Measurements from ENCODE around the gene EBF3. TPM values are rescaled to one million over a fixed set of nuclear protein-coding genes. Genes with fewer than 3 reads are reported as not detected.

The EBF3 gene
- total and polyA plus RNA-seq, 2 experiments from 2014 or later, result 0.22 to 0.77 TPM

GRCh38 chr10:129993621-129994020 lies 29.5 kb upstream of the EBF3 start:
- no peaks in the 10 kb centered on the region for H4K20me1 ChIP-seq (ENCODE audit: insufficient read depth, poor library complexity, severe bottlenecking)
- H2AFZ ChIP-seq, result no peak overlapping the region
- DNase-seq (ENCODE audit: low spot score), result no peak
- H3K9me2 ChIP-seq (replicated peaks; ENCODE audit: insufficient read depth), result no peaks in the 10 kb centered on the region
- WGBS (ENCODE audit: low lambda C conversion rate, missing lambda C conversion rate), result 89% methylated on average over 1 of the region's 1 CpG
- H3K4me3 ChIP-seq, result no peak overlapping the region
- no peak overlapping the region for H3K27ac ChIP-seq
- H3K27me3 ChIP-seq, result no peaks in the 10 kb centered on the region
- H3K36me3 ChIP-seq (replicated peaks; ENCODE audit: insufficient read depth, low read depth), result no peaks in the 10 kb centered on the region
- TF ChIP-seq EZH2phosphoT487 (IDR thresholded peaks at IDR 0.05; ENCODE audit: low read depth, severe bottlenecking, unreplicated experiment), result no peak
- no peak overlapping the region for H3K4me2 ChIP-seq
- H3K9me3 ChIP-seq (ENCODE audit: low read depth), result no peaks in the 10 kb centered on the region
- no peaks in the 10 kb centered on the region for H3K4me1 ChIP-seq (ENCODE audit: insufficient read depth)
- no peaks in the 10 kb centered on the region for H3K79me2 ChIP-seq

GRCh38 chr10:129992356-129992755 lies 28.3 kb upstream of the EBF3 start:
- H3K79me2 ChIP-seq, result no peaks in the 10 kb centered on the region
- H3K4me2 ChIP-seq, result no peak overlapping the region
- no peaks in the 10 kb centered on the region for H4K20me1 ChIP-seq (ENCODE audit: insufficient read depth, poor library complexity, severe bottlenecking)
- no peak for DNase-seq (ENCODE audit: low spot score)
- 88% methylated on average over 3 of the region's 3 CpGs for WGBS (ENCODE audit: low lambda C conversion rate, missing lambda C conversion rate)
- no peaks in the 10 kb centered on the region for H3K27me3 ChIP-seq
- no peak overlapping the region for H2AFZ ChIP-seq
- H3K9me2 ChIP-seq (replicated peaks; ENCODE audit: insufficient read depth), result no peaks in the 10 kb centered on the region
- no peaks in the 10 kb centered on the region for H3K9me3 ChIP-seq (ENCODE audit: low read depth)
- H3K4me3 ChIP-seq, result no peak overlapping the region
- no peak overlapping the region for H3K27ac ChIP-seq
- H3K4me1 ChIP-seq (ENCODE audit: insufficient read depth), result no peaks in the 10 kb centered on the region
- H3K36me3 ChIP-seq (replicated peaks; ENCODE audit: insufficient read depth, low read depth), result no peaks in the 10 kb centered on the region
- TF ChIP-seq EZH2 (IDR thresholded peaks at IDR 0.05; ENCODE audit: borderline replicate concordance) (no peak), EZH2phosphoT487 (IDR thresholded peaks at IDR 0.05; ENCODE audit: low read depth, severe bottlenecking, unreplicated experiment) (no peak)
- TF ChIP-seq, protein P1, sequence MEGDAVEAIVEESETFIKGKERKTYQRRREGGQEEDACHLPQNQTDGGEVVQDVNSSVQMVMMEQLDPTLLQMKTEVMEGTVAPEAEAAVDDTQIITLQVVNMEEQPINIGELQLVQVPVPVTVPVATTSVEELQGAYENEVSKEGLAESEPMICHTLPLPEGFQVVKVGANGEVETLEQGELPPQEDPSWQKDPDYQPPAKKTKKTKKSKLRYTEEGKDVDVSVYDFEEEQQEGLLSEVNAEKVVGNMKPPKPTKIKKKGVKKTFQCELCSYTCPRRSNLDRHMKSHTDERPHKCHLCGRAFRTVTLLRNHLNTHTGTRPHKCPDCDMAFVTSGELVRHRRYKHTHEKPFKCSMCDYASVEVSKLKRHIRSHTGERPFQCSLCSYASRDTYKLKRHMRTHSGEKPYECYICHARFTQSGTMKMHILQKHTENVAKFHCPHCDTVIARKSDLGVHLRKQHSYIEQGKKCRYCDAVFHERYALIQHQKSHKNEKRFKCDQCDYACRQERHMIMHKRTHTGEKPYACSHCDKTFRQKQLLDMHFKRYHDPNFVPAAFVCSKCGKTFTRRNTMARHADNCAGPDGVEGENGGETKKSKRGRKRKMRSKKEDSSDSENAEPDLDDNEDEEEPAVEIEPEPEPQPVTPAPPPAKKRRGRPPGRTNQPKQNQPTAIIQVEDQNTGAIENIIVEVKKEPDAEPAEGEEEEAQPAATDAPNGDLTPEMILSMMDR (IDR thresholded peaks at IDR 0.05; ENCODE audit: poor library complexity), result no peak

DNA sequence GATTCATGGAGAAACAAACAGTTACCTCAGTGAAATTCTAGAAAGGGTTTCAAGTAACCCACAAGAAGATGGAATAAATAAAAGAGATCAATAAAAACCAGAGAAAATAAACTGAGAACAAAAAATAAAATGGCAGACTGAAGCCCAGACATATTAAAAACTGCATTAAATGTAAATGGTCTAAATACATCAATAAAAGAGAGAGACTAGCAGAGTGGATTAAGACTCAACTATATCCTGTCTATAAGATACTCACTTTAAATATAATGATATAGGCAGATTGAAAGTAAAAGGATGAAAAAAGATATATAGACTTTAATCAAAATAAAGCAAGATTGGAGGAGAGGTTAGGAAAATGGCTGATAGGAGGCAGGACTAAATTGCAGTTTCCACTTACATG lies 18.8 kb upstream of the EBF3 start:
- H3K9me2 ChIP-seq (replicated peaks; ENCODE audit: insufficient read depth), result no peaks in the 10 kb centered on the region
- H3K36me3 ChIP-seq (replicated peaks; ENCODE audit: insufficient read depth, low read depth), result no peaks in the 10 kb centered on the region
- H2AFZ ChIP-seq, result no peak overlapping the region
- no peaks in the 10 kb centered on the region for H3K4me1 ChIP-seq (ENCODE audit: insufficient read depth)
- H3K9me3 ChIP-seq (ENCODE audit: low read depth), result no peaks in the 10 kb centered on the region
- H3K27me3 ChIP-seq, result peaks cover 3% of the 10 kb centered on the region
- H3K79me2 ChIP-seq, result no peaks in the 10 kb centered on the region
- TF ChIP-seq EZH2 (IDR thresholded peaks at IDR 0.05; ENCODE audit: borderline replicate concordance) (no peak), EZH2phosphoT487 (IDR thresholded peaks at IDR 0.05; ENCODE audit: low read depth, severe bottlenecking, unreplicated experiment) (no peak)
- TF ChIP-seq, protein P1 (IDR thresholded peaks at IDR 0.05; ENCODE audit: poor library complexity), result no peak
- no peak for DNase-seq (ENCODE audit: low spot score)
- H3K4me3 ChIP-seq, result no peak overlapping the region
- H4K20me1 ChIP-seq (ENCODE audit: insufficient read depth, poor library complexity, severe bottlenecking), result no peaks in the 10 kb centered on the region
- H3K27ac ChIP-seq, result no peak overlapping the region
- H3K4me2 ChIP-seq, result no peak overlapping the region

DNA sequence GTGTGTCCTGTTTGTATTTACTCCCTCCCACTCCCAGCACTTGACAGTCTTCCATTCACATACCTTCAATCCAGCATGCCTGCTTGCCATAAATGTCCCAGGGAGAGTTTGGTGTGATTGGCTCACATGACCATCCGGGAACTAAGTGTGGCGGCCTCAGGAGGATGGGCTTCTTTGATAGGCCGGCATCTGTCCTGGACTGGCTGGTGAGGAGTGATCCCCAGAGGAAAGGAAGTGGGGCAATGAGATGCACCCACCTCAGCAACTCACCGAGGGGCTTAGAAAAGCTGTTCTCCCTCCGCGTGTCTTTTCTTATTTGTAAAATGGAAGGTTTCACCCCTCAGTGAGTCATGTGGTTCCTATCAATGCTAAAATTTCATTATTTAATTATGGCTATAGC lies 14.9 kb upstream of the EBF3 start:
- TF ChIP-seq, protein P1 (IDR thresholded peaks at IDR 0.05; ENCODE audit: poor library complexity), result no peak
- TF ChIP-seq EZH2 (IDR thresholded peaks at IDR 0.05; ENCODE audit: borderline replicate concordance) (no peak), EZH2phosphoT487 (IDR thresholded peaks at IDR 0.05; ENCODE audit: low read depth, severe bottlenecking, unreplicated experiment) (no peak)
- no peaks in the 10 kb centered on the region for H4K20me1 ChIP-seq (ENCODE audit: insufficient read depth, poor library complexity, severe bottlenecking)
- WGBS (ENCODE audit: low lambda C conversion rate, missing lambda C conversion rate), result 92% methylated on average over 6 of the region's 6 CpGs
- H3K79me2 ChIP-seq, result no peaks in the 10 kb centered on the region
- H3K4me3 ChIP-seq, result no peak overlapping the region
- no peak overlapping the region for H2AFZ ChIP-seq
- no peak overlapping the region for H3K27ac ChIP-seq
- H3K4me2 ChIP-seq, result no peak overlapping the region
- peaks cover 31% of the 10 kb centered on the region for H3K27me3 ChIP-seq
- DNase-seq (ENCODE audit: low spot score), result no peak
- H3K9me2 ChIP-seq (replicated peaks; ENCODE audit: insufficient read depth), result no peaks in the 10 kb centered on the region
- no peaks in the 10 kb centered on the region for H3K4me1 ChIP-seq (ENCODE audit: insufficient read depth)
- no peaks in the 10 kb centered on the region for H3K36me3 ChIP-seq (replicated peaks; ENCODE audit: insufficient read depth, low read depth)
- H3K9me3 ChIP-seq (ENCODE audit: low read depth), result no peaks in the 10 kb centered on the region
